IMR-90 (cell line): ENCODE results near the gene GRAMD1A. TPM values are rescaled to one million over a fixed set of nuclear protein-coding genes. Genes with fewer than 3 reads are reported as not detected.

Experiments used
- ATAC-seq: fragments of 200-7000 bp; cut with Tn5 transposase; 2 replicates; pipeline ENCODE4 v1.9.1; 2020; ENCODE audit warnings: low read depth, mild to moderate bottlenecking, moderate library complexity
- BruUV-seq: library from RNA; stranded (reverse); fragments of 400-500 nt; replicated peaks from 2 replicates; lab custom pipeline; 2021; lab: Mats Ljungman, UMichigan
- CTCF ChIA-PET: fragments of 300-600 bp; formaldehyde crosslinking; extraction: SDS; loops from one replicate; lab custom pipeline; 2021; ENCODE audit warnings: antibody characterized with exemption; lab: Yijun Ruan, JAX
- POLR2A ChIA-PET: fragments of 300-600 bp; sonication (Branson Sonifier 250); formaldehyde crosslinking; loops from one replicate; lab custom pipeline; 2022; ENCODE audit warnings: antibody characterized with exemption; ENCODE audit not compliant: unreplicated experiment; lab: Charles Lee
- DNase-seq: peaks from one replicate; pipeline ENCODE4 v3.0.0; 2013
- H2AFZ ChIP-seq: replicated peaks from 2 replicates; pipeline ENCODE3; 2013; ENCODE audit warnings: low read length, mild to moderate bottlenecking; ENCODE audit not compliant: poor library complexity
- H2AK5ac ChIP-seq: 2 replicates; pipeline ENCODE4 v1.6.1; 2013; ENCODE audit warnings: low read depth, low read length, inconsistent platforms
- H2AK9ac ChIP-seq: replicated peaks from 2 replicates; pipeline ENCODE3; 2013; ENCODE audit warnings: mild to moderate bottlenecking, low read depth, low read length, moderate library complexity; ENCODE audit not compliant: poor library complexity
- H2BK120ac ChIP-seq: 2 replicates; pipeline ENCODE4 v1.6.1; 2013; ENCODE audit warnings: low read depth, low read length, inconsistent platforms
- H2BK15ac ChIP-seq: 3 replicates; pipeline ENCODE4 v1.6.1; 2013; ENCODE audit warnings: low read depth, low read length, inconsistent platforms
- H2BK20ac ChIP-seq: 2 replicates; pipeline ENCODE4 v1.6.1; 2013; ENCODE audit warnings: low read depth, mild to moderate bottlenecking, inconsistent platforms, low read length, moderate library complexity
- H2BK5ac ChIP-seq: 2 replicates; pipeline ENCODE4 v1.6.1; 2013; ENCODE audit warnings: mild to moderate bottlenecking, low read depth, low read length, inconsistent platforms; ENCODE audit not compliant: poor library complexity, severe bottlenecking
- H3K14ac ChIP-seq: replicated peaks from 2 replicates; pipeline ENCODE4 v1.6.1; 2013; ENCODE audit warnings: low read depth, low read length, inconsistent platforms
- H3K18ac ChIP-seq: 2 replicates; pipeline ENCODE4 v1.6.1; 2013; ENCODE audit warnings: low read depth, low read length, control low read depth
- H3K23ac ChIP-seq: 2 replicates; pipeline ENCODE4 v1.6.1; 2013; ENCODE audit warnings: low read depth, low read length, inconsistent platforms
- H3K27ac ChIP-seq: 2 replicates; pipeline ENCODE4 v1.5.1; 2013; ENCODE audit warnings: mild to moderate bottlenecking, control low read depth, low read length; ENCODE audit not compliant: insufficient read depth
- H3K27me3 ChIP-seq: 2 replicates; pipeline ENCODE4 v1.6.1; 2013; ENCODE audit warnings: low read length; ENCODE audit not compliant: control insufficient read depth, insufficient read depth
- H3K36me3 ChIP-seq: 2 replicates; pipeline ENCODE4 v1.6.1; 2013; ENCODE audit warnings: low read length, mixed read lengths; ENCODE audit not compliant: control insufficient read depth, insufficient read depth
- H3K4ac ChIP-seq: 2 replicates; pipeline ENCODE4 v1.6.1; 2013; ENCODE audit warnings: low read depth, low read length, inconsistent platforms
- H3K4me1 ChIP-seq: 2 replicates; pipeline ENCODE4 v1.6.1; 2013; ENCODE audit warnings: low read length, mixed read lengths; ENCODE audit not compliant: control insufficient read depth, insufficient read depth
- H3K4me2 ChIP-seq: 2 replicates; pipeline ENCODE4 v1.6.1; 2013; ENCODE audit warnings: low read depth, mild to moderate bottlenecking, control low read depth, low read length, moderate library complexity
- H3K4me3 ChIP-seq: 2 replicates; pipeline ENCODE4 v1.5.1; 2013; ENCODE audit warnings: low read depth, mild to moderate bottlenecking, control low read depth, low read length, moderate library complexity; ENCODE audit not compliant: insufficient read depth
- H3K56ac ChIP-seq: 2 replicates; pipeline ENCODE4 v1.6.1; 2013; ENCODE audit warnings: low read length, inconsistent platforms; ENCODE audit not compliant: insufficient read depth; ENCODE audit errors: extremely low read depth
- H3K79me1 ChIP-seq, 2 experiments: 2 replicates each; pipeline ENCODE4 v1.6.1; 2013; ENCODE audit warnings: low read length in 2 of 2, inconsistent platforms in 1 of 2, low read depth in 1 of 2
- H3K9ac ChIP-seq: 2 replicates; pipeline ENCODE4 v1.6.1; 2013; ENCODE audit warnings: low read depth, low read length, control low read depth
- H3K9me1 ChIP-seq: 2 replicates; pipeline ENCODE4 v1.6.1; 2013; ENCODE audit warnings: low read length, inconsistent platforms; ENCODE audit not compliant: insufficient read depth
- H3K9me3 ChIP-seq: 2 replicates; pipeline ENCODE4 v1.6.1; 2013; ENCODE audit warnings: low read length; ENCODE audit not compliant: control insufficient read depth, insufficient read depth
- H4K20me1 ChIP-seq: 2 replicates; pipeline ENCODE4 v1.6.1; 2013; ENCODE audit warnings: low read length, inconsistent platforms; ENCODE audit not compliant: insufficient read depth
- H4K5ac ChIP-seq: 2 replicates; pipeline ENCODE4 v1.6.1; 2013; ENCODE audit warnings: mild to moderate bottlenecking, low read depth, low read length, control low read depth
- H4K8ac ChIP-seq, 2 experiments: 2 replicates each; pipeline ENCODE4 v1.6.1; 2013; ENCODE audit warnings: low read depth in 2 of 2, low read length in 2 of 2, control low read depth in 1 of 2, inconsistent platforms in 1 of 2
- H4K91ac ChIP-seq: 2 replicates; pipeline ENCODE4 v1.6.1; 2013; ENCODE audit warnings: low read depth, low read length, inconsistent platforms; ENCODE audit not compliant: insufficient read depth
- CEBPB ChIP-seq: IDR thresholded peaks from 2 replicates; pipeline ENCODE4 v1.6.1; 2012; ENCODE audit warnings: low read depth, low read length, improper control_type of control experiment
- CHD1 ChIP-seq: IDR thresholded peaks from 2 replicates; pipeline ENCODE4 v1.6.1; 2012; ENCODE audit warnings: low read depth, low read length, improper control_type of control experiment
- MAFK ChIP-seq: IDR thresholded peaks from 2 replicates; pipeline ENCODE4 v1.6.1; 2012; ENCODE audit warnings: low read depth, low read length, improper control_type of control experiment
- RCOR1 ChIP-seq: IDR thresholded peaks from 2 replicates; pipeline ENCODE4 v1.6.1; 2012; ENCODE audit warnings: mild to moderate bottlenecking, low read length, improper control_type of control experiment; ENCODE audit not compliant: insufficient replicate concordance
- SMC3 ChIP-seq: fragments of 150-350 bp; IDR thresholded peaks from 2 replicates; pipeline ENCODE4 v1.6.1; 2016; ENCODE audit warnings: low read depth, mild to moderate bottlenecking, antibody characterized with exemption, low read length, moderate library complexity
- WGBS, 2 experiments: methylation state at CpG; one replicate each; pipeline versions ENCODE4 v1.1.5 to v1.1.7; 2013; ENCODE audit warnings: missing lambda C conversion rate in 2 of 2; ENCODE audit not compliant: insufficient read length in 1 of 2; ENCODE audit errors: extremely low coverage in 2 of 2; 5-methylcytosine and 5-hydroxymethylcytosine counted together
- dilution Hi-C: fragments of 300-500 bp; cut with HindIII; formaldehyde crosslinking; loops from one replicate; pipeline ENCODE4 v1.14.3; 2018; ENCODE audit warnings: low sequenced_read_pairs; ENCODE audit not compliant: unreplicated experiment
- in situ Hi-C: fragments of 300-500 bp; cut with MboI; formaldehyde crosslinking; loops from 3 replicates; pipeline ENCODE4 v1.14.3; 2019; ENCODE audit warnings: low sequenced_read_pairs, inconsistent platforms, mixed read lengths
- intact Hi-C: fragments of 100-400 bp; cut with micrococcal nuclease; formaldehyde crosslinking; loops from 2 replicates; pipeline ENCODE4 v1.10.0; 2022
- polyA plus RNA-seq, 3 experiments: library from polyadenylated mRNA; depleted of rRNA; stranded (reverse); fragments of >200 nt; gene quantifications; 2 replicates each; pipeline ENCODE4 v1.2.3, GENCODE V29; 2012; ENCODE audit warnings: low replicate concordance in 1 of 3
- total RNA-seq: library from RNA; depleted of rRNA; stranded (reverse); fragments of >200 nt; gene quantifications from 2 replicates; pipeline ENCODE4 v1.2.3, GENCODE V29; 2012
- TF ChIP-seq, protein P1 (sequence below): fragments of 150-350 bp; IDR thresholded peaks from 2 replicates; pipeline ENCODE4 v1.6.1; 2017; ENCODE audit warnings: mild to moderate bottlenecking, antibody characterized with exemption, low read length, low read depth

Gene GRAMD1A
- total and polyA plus RNA-seq, 2 of the 4 experiments (the other 2 are of a cell fraction) = 11.1 to 63.0 TPM

DNA sequence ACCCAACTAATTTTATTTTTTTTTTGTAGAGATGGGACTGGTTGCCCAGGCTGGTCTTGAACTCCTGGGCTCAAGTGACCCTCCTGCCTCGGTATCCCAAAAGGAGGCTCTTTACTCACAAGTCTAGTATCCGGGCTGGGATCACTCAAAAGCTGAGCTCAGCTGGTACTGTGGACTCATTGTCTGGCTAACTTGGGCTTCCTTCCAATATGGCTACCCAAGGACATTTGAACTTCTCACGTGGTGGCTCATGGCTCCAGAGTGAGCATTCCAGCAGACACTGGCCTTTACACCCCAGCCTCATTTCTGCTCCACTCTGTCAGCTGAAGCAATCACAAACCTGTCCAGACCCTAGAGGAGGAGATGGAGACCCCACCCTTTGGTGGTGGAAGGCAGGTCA is 70.3 kb downstream of the GRAMD1A start:
- ChIA-PET POLR2A (no interaction called here), CTCF (interaction anchor here (1.1 kb wide), 1 partner anchor 26 kb away, joined by 3 read pairs; no protein-coding TSS in a partner anchor)
- H3K18ac ChIP-seq = no peak overlapping the region
- peaks cover 7% of the 10 kb centered on the region for H3K9me3 ChIP-seq
- H3K9me1 ChIP-seq = no peaks in the 10 kb centered on the region
- no peak overlapping the region for H2AK5ac ChIP-seq
- no peak overlapping the region for H2AFZ ChIP-seq
- no peak overlapping the region for H2BK15ac ChIP-seq
- H3K27me3 ChIP-seq = peaks cover 3% of the 10 kb centered on the region; the same call in 1 of the 2 replicates
- no peak overlapping the region for H3K23ac ChIP-seq
- WGBS, 2 experiments = 75% methylated on average over 2 of the region's 3 CpGs; no CpG with 5 or more reads in 1 of the 2 experiments
- H2BK20ac ChIP-seq = no peak overlapping the region
- in situ Hi-C loops = no loop called here
- no peak overlapping the region for H2BK5ac ChIP-seq
- intact Hi-C loops = no loop called here
- DNase-seq (no peak), ATAC-seq (no peak)
- H3K14ac ChIP-seq = no peak overlapping the region
- H2AK9ac ChIP-seq = no peak overlapping the region
- no peak overlapping the region for H4K8ac ChIP-seq
- H3K27ac ChIP-seq = no peak overlapping the region
- no peak overlapping the region for H3K4me2 ChIP-seq
- no peak overlapping the region for H2BK120ac ChIP-seq
- no peak overlapping the region for H3K9ac ChIP-seq
- no peaks in the 10 kb centered on the region for H4K20me1 ChIP-seq
- H4K5ac ChIP-seq = no peak overlapping the region
- H3K4me1 ChIP-seq = peaks cover 4% of the 10 kb centered on the region
- BruUV-seq = no TSS peak
- no peak overlapping the region for H3K56ac ChIP-seq
- no peaks in the 10 kb centered on the region for H3K79me1 ChIP-seq
- no peaks in the 10 kb centered on the region for H3K36me3 ChIP-seq
- no peak overlapping the region for H3K4me3 ChIP-seq
- dilution Hi-C loops = no loop called here
- TF ChIP-seq SMC3 (no peak), MAFK (no peak), CHD1 (no peak), CEBPB (no peak), RCOR1 (no peak)
- TF ChIP-seq, protein P1, sequence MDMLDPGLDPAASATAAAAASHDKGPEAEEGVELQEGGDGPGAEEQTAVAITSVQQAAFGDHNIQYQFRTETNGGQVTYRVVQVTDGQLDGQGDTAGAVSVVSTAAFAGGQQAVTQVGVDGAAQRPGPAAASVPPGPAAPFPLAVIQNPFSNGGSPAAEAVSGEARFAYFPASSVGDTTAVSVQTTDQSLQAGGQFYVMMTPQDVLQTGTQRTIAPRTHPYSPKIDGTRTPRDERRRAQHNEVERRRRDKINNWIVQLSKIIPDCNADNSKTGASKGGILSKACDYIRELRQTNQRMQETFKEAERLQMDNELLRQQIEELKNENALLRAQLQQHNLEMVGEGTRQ = no peak
- H4K91ac ChIP-seq = no peak overlapping the region
- no peak overlapping the region for H3K4ac ChIP-seq
